Measurements from ENCODE around the gene GPR137. TPM values are rescaled to one million over a fixed set of nuclear protein-coding genes. Genes with fewer than 3 reads are reported as not detected.

The GPR137 gene
- polyA plus RNA-seq, 4 donors: 16.5 to 27.9 (median 18.9) TPM

Other genes with a start within 250 kb of the GPR137 start
- gene FLRT1, start 249.9 kb upstream of the GPR137 start, polyA plus RNA-seq: under 1 TPM in 2 of 4 donors, not detected in 2; 0.43 to 0.86 TPM
- gene MACROD1, start 119.7 kb upstream of the GPR137 start, polyA plus RNA-seq: 100 to 1,000 TPM in 1 of 4 donors, 10 to 100 TPM in 3; 13.1 to 137 (median 17.8) TPM
- 10 to 100 TPM; 38.6 to 99.3 (median 58.8) TPM for gene STIP1, start 99.7 kb upstream of the GPR137 start, polyA plus RNA-seq
- gene FERMT3, start 79.1 kb upstream of the GPR137 start, polyA plus RNA-seq: 10 to 100 TPM; 11.4 to 32.2 (median 23.5) TPM
- gene TRPT1, start 59.7 kb upstream of the GPR137 start, polyA plus RNA-seq: 100 to 1,000 TPM in 1 of 4 donors, 10 to 100 TPM in 3; 46.5 to 115 (median 68.0) TPM
- gene NUDT22, start 59.6 kb upstream of the GPR137 start, polyA plus RNA-seq: 100 to 1,000 TPM in 1 of 4 donors, 10 to 100 TPM in 3; 40.0 to 140 (median 95.3) TPM
- gene DNAJC4, start 55.3 kb upstream of the GPR137 start, polyA plus RNA-seq: 100 to 1,000 TPM in 2 of 4 donors, 10 to 100 TPM in 2; 50.6 to 164 (median 93.6) TPM
- gene VEGFB, start 51.3 kb upstream of the GPR137 start, polyA plus RNA-seq: 100 to 1,000 TPM in 1 of 4 donors, 10 to 100 TPM in 3; 34.8 to 109 (median 48.1) TPM
- 100 to 1,000 TPM in 3 of 4 donors, 10 to 100 TPM in 1; 80.6 to 268 (median 213) TPM for gene FKBP2, start 44.8 kb upstream of the GPR137 start, polyA plus RNA-seq
- gene PPP1R14B, start 38.9 kb upstream of the GPR137 start, polyA plus RNA-seq: 100 to 1,000 TPM in 3 of 4 donors, 10 to 100 TPM in 1; 46.9 to 161 (median 143) TPM
- 100 to 1,000 TPM; 108 to 191 (median 125) TPM for gene PLCB3, start 34.3 kb upstream of the GPR137 start, polyA plus RNA-seq
- 10 to 100 TPM; 41.2 to 98.6 (median 74.1) TPM for gene BAD, start 1.2 kb upstream of the GPR137 start, polyA plus RNA-seq
- not detected for gene KCNK4, start 5.5 kb downstream of the GPR137 start, polyA plus RNA-seq
- under 1 TPM in 2 of 4 donors, not detected in 2; 0.15 to 0.58 TPM for gene CATSPERZ, start 14.5 kb downstream of the GPR137 start, polyA plus RNA-seq
- gene ESRRA, start 19.7 kb downstream of the GPR137 start, polyA plus RNA-seq: 100 to 1,000 TPM in 3 of 4 donors, 10 to 100 TPM in 1; 85.1 to 417 (median 298) TPM
- gene TRMT112, start 31.7 kb downstream of the GPR137 start, polyA plus RNA-seq: 100 to 1,000 TPM in 3 of 4 donors, 10 to 100 TPM in 1; 99.3 to 188 (median 172) TPM
- gene PRDX5, start 32.3 kb downstream of the GPR137 start, polyA plus RNA-seq: 100 to 1,000 TPM; 229 to 668 (median 548) TPM
- 100 to 1,000 TPM in 2 of 4 donors, 10 to 100 TPM in 2; 13.7 to 363 (median 89.8) TPM for gene CCDC88B, start 54.4 kb downstream of the GPR137 start, polyA plus RNA-seq
- gene RPS6KA4, start 73.3 kb downstream of the GPR137 start, polyA plus RNA-seq: 10 to 100 TPM; 27.5 to 33.4 (median 29.3) TPM

Measured in small intestine (tissue), 4 donors.